Measurements from ENCODE around the gene FKRP.

GRCh38 chr19:46798713-46799112, 52.9 kb downstream of the FKRP start:
- TF ChIP-seq CTCF (conservative IDR thresholded peaks at IDR 0.05 in 1 of 2, IDR thresholded peaks at IDR 0.05 in 1 of 2; ENCODE audit: low read depth in 1 of 2, low read length in 2 of 2) (no peak), EZH2 (IDR thresholded peaks at IDR 0.05; ENCODE audit: low read length, missing control alignments) (no peak)
